Transverse colon (tissue), 4 donors: ENCODE measurements around the gene LRFN5.

Source experiments
- EP300 ChIP-seq: sonication (generic); formaldehyde crosslinking; IDR thresholded peaks from one replicate; pipeline ENCODE4 v1.6.1; 2017; ENCODE audit warnings: antibody characterized with exemption, low read depth
- POLR2A ChIP-seq: fragments of 450-650 bp; IDR thresholded peaks from one replicate; pipeline ENCODE4 v1.6.1; 2016; ENCODE audit warnings: antibody characterized with exemption, mild to moderate bottlenecking, moderate library complexity
- POLR2AphosphoS5 ChIP-seq, 3 donors: sonication (generic); formaldehyde crosslinking; IDR thresholded peaks; one replicate each; pipeline ENCODE4 v1.6.1; 2016; ENCODE audit warnings: antibody characterized with exemption in 3 of 3
- TF ChIP-seq, protein P1 (sequence below), 5 experiments: fragments of 200-600 bp in 3 of 5; fragments of 450-650 bp in 2 of 5; sonication (generic) in 3 of 5; IDR thresholded peaks; 1 replicate in 2 of 5; 2 replicates in 3 of 5; pipeline ENCODE4 v1.5.1; 2016 to 2017; ENCODE audit warnings: antibody characterized with exemption in 5 of 5, inconsistent platforms in 3 of 5, mild to moderate bottlenecking in 2 of 5, moderate library complexity in 1 of 5

DNA sequence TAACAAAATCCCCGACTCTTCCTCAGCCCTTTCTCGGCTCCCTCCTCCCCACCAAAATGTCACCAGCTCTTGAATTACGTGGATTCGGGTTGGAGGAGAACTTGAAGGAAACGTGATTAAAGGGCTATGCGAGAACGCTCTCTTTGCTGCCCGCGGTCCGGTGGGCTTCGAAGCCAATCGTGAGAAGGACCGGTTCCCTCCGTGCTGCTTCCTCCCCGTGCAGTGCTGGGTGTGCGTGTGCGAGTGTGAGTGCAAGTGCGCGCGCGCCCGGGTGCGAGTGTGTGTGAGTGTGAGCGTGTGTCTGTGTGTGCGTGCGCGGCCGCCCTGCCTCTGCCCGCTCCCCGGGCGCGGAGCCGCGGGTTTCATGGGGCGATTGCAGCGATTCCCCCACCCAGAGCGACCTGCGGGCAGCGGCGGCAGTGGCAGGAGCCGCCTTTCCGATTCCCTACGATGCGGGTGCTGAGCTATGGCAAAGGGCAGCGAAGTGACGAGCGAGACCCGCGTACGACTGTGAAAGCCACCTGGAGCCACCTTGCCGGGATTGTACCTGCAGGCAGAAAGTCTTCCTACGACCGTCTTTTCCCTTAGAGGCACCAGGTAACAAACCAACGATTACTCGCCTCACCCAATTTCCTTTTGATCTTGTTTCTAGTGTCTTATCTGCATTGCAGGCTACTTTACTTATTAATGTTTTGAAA lies 1.4 kb downstream of the LRFN5 start:
- TF ChIP-seq, protein P1, sequence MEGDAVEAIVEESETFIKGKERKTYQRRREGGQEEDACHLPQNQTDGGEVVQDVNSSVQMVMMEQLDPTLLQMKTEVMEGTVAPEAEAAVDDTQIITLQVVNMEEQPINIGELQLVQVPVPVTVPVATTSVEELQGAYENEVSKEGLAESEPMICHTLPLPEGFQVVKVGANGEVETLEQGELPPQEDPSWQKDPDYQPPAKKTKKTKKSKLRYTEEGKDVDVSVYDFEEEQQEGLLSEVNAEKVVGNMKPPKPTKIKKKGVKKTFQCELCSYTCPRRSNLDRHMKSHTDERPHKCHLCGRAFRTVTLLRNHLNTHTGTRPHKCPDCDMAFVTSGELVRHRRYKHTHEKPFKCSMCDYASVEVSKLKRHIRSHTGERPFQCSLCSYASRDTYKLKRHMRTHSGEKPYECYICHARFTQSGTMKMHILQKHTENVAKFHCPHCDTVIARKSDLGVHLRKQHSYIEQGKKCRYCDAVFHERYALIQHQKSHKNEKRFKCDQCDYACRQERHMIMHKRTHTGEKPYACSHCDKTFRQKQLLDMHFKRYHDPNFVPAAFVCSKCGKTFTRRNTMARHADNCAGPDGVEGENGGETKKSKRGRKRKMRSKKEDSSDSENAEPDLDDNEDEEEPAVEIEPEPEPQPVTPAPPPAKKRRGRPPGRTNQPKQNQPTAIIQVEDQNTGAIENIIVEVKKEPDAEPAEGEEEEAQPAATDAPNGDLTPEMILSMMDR (IDR thresholded peaks at IDR 0.05) = no peak
- TF ChIP-seq POLR2A = no peak
- TF ChIP-seq POLR2AphosphoS5 (IDR thresholded peaks at IDR 0.05) = no peak
- TF ChIP-seq EP300 = no peak
